ENCODE measurements around the gene PIK3R6.

The PIK3R6 gene

GRCh38 chr17:8894202-8894671 lies 26.8 kb upstream of the PIK3R6 start:
- DNase-seq (ENCODE audit: extremely low read depth in 1 of 2, low read depth in 1 of 2), result no peak

- DNase-seq (ENCODE audit: extremely low read depth in 1 of 2, low read depth in 1 of 2), result no peak
Observed at GRCh38 chr17:8893621-8894201, 26.2 kb upstream of the PIK3R6 start.

- no peak for DNase-seq (ENCODE audit: extremely low read depth in 1 of 2, low read depth in 1 of 2)
Observed at GRCh38 chr17:8893059-8893458, 25.6 kb upstream of the PIK3R6 start.

GRCh38 chr17:8892338-8892690 lies 24.8 kb upstream of the PIK3R6 start:
- no peak for DNase-seq (ENCODE audit: extremely low read depth in 1 of 2, low read depth in 1 of 2)

GRCh38 chr17:8890671-8891070 lies 23.2 kb upstream of the PIK3R6 start:
- no peak for DNase-seq (ENCODE audit: extremely low read depth in 1 of 2, low read depth in 1 of 2)

- DNase-seq (ENCODE audit: extremely low read depth in 1 of 2, low read depth in 1 of 2), result no peak
Observed at GRCh38 chr17:8889458-8890210, 22.2 kb upstream of the PIK3R6 start.

GRCh38 chr17:8888704-8889302 lies 21.3 kb upstream of the PIK3R6 start:
- DNase-seq (ENCODE audit: extremely low read depth in 1 of 2, low read depth in 1 of 2), result no peak

- no peak for DNase-seq (ENCODE audit: extremely low read depth in 1 of 2, low read depth in 1 of 2)
Observed at GRCh38 chr17:8887834-8888703, 20.6 kb upstream of the PIK3R6 start.

- DNase-seq (ENCODE audit: extremely low read depth in 1 of 2, low read depth in 1 of 2), result no peak
Observed at GRCh38 chr17:8887301-8887700, 19.8 kb upstream of the PIK3R6 start.

GRCh38 chr17:8885967-8886684 lies 18.7 kb upstream of the PIK3R6 start:
- DNase-seq (ENCODE audit: extremely low read depth in 1 of 2, low read depth in 1 of 2), result no peak

- DNase-seq (ENCODE audit: extremely low read depth in 1 of 2, low read depth in 1 of 2), result peak in 1 of 2 donors; percentile 49
Observed at GRCh38 chr17:8885163-8885966, 17.9 kb upstream of the PIK3R6 start.

GRCh38 chr17:8884336-8884990 lies 17.0 kb upstream of the PIK3R6 start:
- no peak for DNase-seq (ENCODE audit: extremely low read depth in 1 of 2, low read depth in 1 of 2)

- no peak for DNase-seq (ENCODE audit: extremely low read depth in 1 of 2, low read depth in 1 of 2)
Observed at GRCh38 chr17:8883353-8883752, 15.9 kb upstream of the PIK3R6 start.

GRCh38 chr17:8881606-8882005 lies 14.1 kb upstream of the PIK3R6 start:
- DNase-seq (ENCODE audit: extremely low read depth in 1 of 2, low read depth in 1 of 2), result no peak

GRCh38 chr17:8880466-8880865 lies 13.0 kb upstream of the PIK3R6 start:
- DNase-seq (ENCODE audit: extremely low read depth in 1 of 2, low read depth in 1 of 2), result no peak

- no peak for DNase-seq (ENCODE audit: extremely low read depth in 1 of 2, low read depth in 1 of 2)
Observed at GRCh38 chr17:8879410-8879809, 11.9 kb upstream of the PIK3R6 start.

GRCh38 chr17:8877984-8878383 lies 10.5 kb upstream of the PIK3R6 start:
- DNase-seq (ENCODE audit: extremely low read depth in 1 of 2, low read depth in 1 of 2), result no peak

- no peak for DNase-seq (ENCODE audit: extremely low read depth in 1 of 2, low read depth in 1 of 2)
Observed at GRCh38 chr17:8875957-8876356, 8.5 kb upstream of the PIK3R6 start.

- no peak for DNase-seq (ENCODE audit: extremely low read depth in 1 of 2, low read depth in 1 of 2)
Observed at GRCh38 chr17:8875436-8875835, 8.0 kb upstream of the PIK3R6 start.

Measured in activated CD8-positive, alpha-beta memory T cell treated with anti-CD3 and anti-CD28 coated beads for 1 hour (primary cell).